ENCODE data around the gene C16orf92. TPM values are rescaled to one million over a fixed set of nuclear protein-coding genes. Genes with fewer than 3 reads are reported as not detected.

C16orf92 gene
- total and polyA plus RNA-seq, 12 donors: not detected

DNA sequence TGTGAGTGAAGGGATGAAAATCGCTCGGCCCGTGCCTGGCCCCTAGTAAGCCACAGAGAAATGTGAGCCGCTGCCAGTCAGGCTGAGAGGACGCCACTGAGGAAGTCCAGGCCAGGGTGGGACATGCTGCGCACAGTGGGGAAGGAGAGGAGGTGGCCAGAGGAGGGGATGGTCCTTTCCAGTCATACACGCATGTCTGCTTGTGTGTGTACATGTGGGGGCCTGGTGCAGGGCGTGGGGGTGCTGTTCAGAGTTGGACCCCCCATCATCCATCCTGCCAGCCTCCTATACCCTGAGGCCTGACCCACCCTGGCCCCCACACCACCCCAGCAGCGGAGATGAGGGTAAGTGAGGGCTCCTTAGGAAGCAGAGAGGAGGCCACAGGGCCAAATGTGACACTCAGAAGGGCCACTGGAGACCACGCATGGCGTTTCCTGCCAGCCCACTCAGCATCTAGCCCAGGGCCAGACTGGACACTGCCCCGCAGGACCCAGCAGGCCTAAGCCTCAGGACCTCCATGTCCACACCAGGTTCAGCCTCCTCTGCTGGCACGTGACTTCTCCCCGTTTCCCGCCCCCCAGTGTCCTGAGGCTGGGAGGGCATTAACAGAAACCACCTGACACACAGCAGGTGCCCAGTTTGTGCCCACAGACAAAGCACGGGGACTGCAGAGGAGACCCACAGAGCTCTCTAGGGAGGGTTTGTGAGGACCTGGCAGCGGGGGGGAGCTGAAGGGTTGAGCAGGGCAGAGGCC is 19.2 kb upstream of the C16orf92 start:
- 77 to 91% (median 88%) methylated on average over 13 to 17 of the region's 17 CpGs for WGBS, 4 donors
- no peaks in the 10 kb centered on the region for H3K9me3 ChIP-seq (replicated peaks in 1 of 3)
- peaks cover 0 to 5% of the 10 kb centered on the region in 2 donors for H3K36me3 ChIP-seq (replicated peaks in 1 of 2)
- H3K4me1 ChIP-seq (replicated peaks in 1 of 2): no peaks in the 10 kb centered on the region
- H3K4me3 ChIP-seq: no peak overlapping the region
- TF ChIP-seq, protein P1, sequence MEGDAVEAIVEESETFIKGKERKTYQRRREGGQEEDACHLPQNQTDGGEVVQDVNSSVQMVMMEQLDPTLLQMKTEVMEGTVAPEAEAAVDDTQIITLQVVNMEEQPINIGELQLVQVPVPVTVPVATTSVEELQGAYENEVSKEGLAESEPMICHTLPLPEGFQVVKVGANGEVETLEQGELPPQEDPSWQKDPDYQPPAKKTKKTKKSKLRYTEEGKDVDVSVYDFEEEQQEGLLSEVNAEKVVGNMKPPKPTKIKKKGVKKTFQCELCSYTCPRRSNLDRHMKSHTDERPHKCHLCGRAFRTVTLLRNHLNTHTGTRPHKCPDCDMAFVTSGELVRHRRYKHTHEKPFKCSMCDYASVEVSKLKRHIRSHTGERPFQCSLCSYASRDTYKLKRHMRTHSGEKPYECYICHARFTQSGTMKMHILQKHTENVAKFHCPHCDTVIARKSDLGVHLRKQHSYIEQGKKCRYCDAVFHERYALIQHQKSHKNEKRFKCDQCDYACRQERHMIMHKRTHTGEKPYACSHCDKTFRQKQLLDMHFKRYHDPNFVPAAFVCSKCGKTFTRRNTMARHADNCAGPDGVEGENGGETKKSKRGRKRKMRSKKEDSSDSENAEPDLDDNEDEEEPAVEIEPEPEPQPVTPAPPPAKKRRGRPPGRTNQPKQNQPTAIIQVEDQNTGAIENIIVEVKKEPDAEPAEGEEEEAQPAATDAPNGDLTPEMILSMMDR (IDR thresholded peaks at IDR 0.05): no peak
- TF ChIP-seq POLR2A (IDR thresholded peaks at IDR 0.05): no peak
- H3K27me3 ChIP-seq: no peaks in the 10 kb centered on the region
- intact Hi-C loops (cut with DNase I): loop anchor here in 1 of 2 donors (5.0 kb wide), 1 partner anchor 132 kb away; no protein-coding TSS in a partner anchor
- no peak overlapping the region for H3K27ac ChIP-seq
- DNase-seq: no peak

DNA sequence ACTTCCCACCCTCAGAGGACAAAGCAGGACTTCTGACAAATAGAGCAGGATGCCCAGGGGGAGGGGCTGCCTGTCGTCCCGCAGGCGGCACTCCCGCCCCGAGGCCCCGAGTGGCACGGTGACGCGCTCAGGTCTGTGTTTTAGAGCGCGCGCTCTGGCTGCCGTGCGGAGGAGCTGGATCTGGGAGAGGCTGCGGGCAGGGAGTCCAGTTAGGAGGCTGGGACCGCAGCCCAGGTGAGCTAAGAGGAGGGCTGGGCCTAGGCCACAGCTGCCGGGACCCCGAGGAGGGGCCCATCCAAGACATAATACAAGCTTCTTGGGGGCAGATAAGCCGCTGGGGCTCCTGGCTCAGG is 18.6 kb upstream of the C16orf92 start:
- 71 to 84% (median 77%) methylated on average over 6 to 19 of the region's 19 CpGs for WGBS, 4 donors
- no peaks in the 10 kb centered on the region for H3K27me3 ChIP-seq
- intact Hi-C loops (cut with DNase I): loop anchor here in 1 of 2 donors (5.0 kb wide), 1 partner anchor 132 kb away; no protein-coding TSS in a partner anchor
- TF ChIP-seq POLR2A (IDR thresholded peaks at IDR 0.05): no peak
- TF ChIP-seq, protein P1 (IDR thresholded peaks at IDR 0.05): no peak
- peaks cover 0 to 5% of the 10 kb centered on the region in 2 donors for H3K36me3 ChIP-seq (replicated peaks in 1 of 2)
- no peak for DNase-seq
- H3K4me3 ChIP-seq: no peak overlapping the region
- H3K9me3 ChIP-seq (replicated peaks in 1 of 3): no peaks in the 10 kb centered on the region
- H3K27ac ChIP-seq: no peak overlapping the region
- H3K4me1 ChIP-seq (replicated peaks in 1 of 2): no peaks in the 10 kb centered on the region

DNA sequence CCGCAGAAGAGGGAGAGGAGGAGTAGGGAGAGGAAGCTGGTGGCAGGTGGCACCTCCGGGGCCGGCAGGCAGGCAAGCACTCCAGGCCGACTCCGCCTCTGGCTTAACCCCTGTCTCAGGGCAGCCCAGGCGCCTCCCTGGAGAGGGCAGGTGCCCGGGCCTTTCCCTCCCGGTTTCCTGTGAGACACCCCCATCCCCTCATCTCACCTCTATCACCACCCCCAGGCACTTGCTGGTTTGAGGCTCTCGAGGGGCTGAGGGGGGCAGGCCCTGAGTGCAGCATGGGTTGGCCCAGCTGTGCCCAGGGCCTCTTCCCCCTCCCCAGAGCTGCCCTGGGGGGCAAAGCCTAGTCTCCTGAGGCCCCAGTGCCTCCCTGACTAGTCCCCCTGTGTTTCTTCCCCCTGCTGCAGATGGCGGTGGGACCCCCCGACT is 18.2 kb upstream of the C16orf92 start:
- no peaks in the 10 kb centered on the region for H3K9me3 ChIP-seq (replicated peaks in 1 of 3)
- TF ChIP-seq, protein P1 (IDR thresholded peaks at IDR 0.05): no peak
- no peak for TF ChIP-seq POLR2A (IDR thresholded peaks at IDR 0.05)
- DNase-seq: no peak
- intact Hi-C loops (cut with DNase I): loop anchor here in 1 of 2 donors (5.0 kb wide), 1 partner anchor 133 kb away; no protein-coding TSS in a partner anchor
- 43 to 66% (median 49%) methylated on average over 5 to 11 of the region's 11 CpGs for WGBS, 4 donors
- no peak overlapping the region for H3K4me3 ChIP-seq
- H3K36me3 ChIP-seq (replicated peaks in 1 of 2): peaks cover 0 to 5% of the 10 kb centered on the region in 2 donors
- H3K27ac ChIP-seq: no peak overlapping the region
- no peaks in the 10 kb centered on the region for H3K4me1 ChIP-seq (replicated peaks in 1 of 2)
- H3K27me3 ChIP-seq: peaks cover 3% of the 10 kb centered on the region

- no peaks in the 10 kb centered on the region for H3K9me3 ChIP-seq (replicated peaks in 1 of 3)
- intact Hi-C loops (cut with DNase I): no loop called here
- no peak overlapping the region for H3K4me3 ChIP-seq
- 49 to 78% (median 61%) methylated on average over 7 to 35 of the region's 35 CpGs for WGBS, 4 donors
- peaks cover 10% of the 10 kb centered on the region for H3K27me3 ChIP-seq
- H3K4me1 ChIP-seq (replicated peaks in 1 of 2): peaks cover under 1% of the 10 kb centered on the region in 2 donors
- peak in 6 of 7 donors; percentile 45 to 63 (median 55) for DNase-seq
- peaks cover 0 to 5% of the 10 kb centered on the region in 2 donors for H3K36me3 ChIP-seq (replicated peaks in 1 of 2)
- no peak for TF ChIP-seq POLR2A (IDR thresholded peaks at IDR 0.05)
- TF ChIP-seq, protein P1 (IDR thresholded peaks at IDR 0.05): peak; percentile 72 to 87 (median 80)
- H3K27ac ChIP-seq: no peak overlapping the region
Measured at GRCh38 chr16:30005341-30006094, 17.5 kb upstream of the C16orf92 start.

Measured in adrenal gland (tissue), 12 donors.